Smooth muscle cell (in vitro differentiated cells): ENCODE measurements around the gene SHISA8. TPM values are rescaled to one million over a fixed set of nuclear protein-coding genes. Genes with fewer than 3 reads are reported as not detected.
A peak's percentile ranks its signal among the peaks of the same experiment; 100 is the strongest.
"Not testable (repeated sequence)": the region's sequence is repeated elsewhere in the genome, so short reads cannot be mapped to it uniquely, and the experiment has no call there.

Experiments
- DNase-seq: peaks from one replicate; lab custom pipeline; 2025; ENCODE audit not compliant: unreplicated experiment; lab: John Stamatoyannopoulos, UW
- H2AFZ ChIP-seq: fragments of 200-600 bp; sonication (generic); 2 replicates; pipeline ENCODE4 v1.6.0; 2016; ENCODE audit warnings: antibody characterized with exemption, low read depth, mild to moderate bottlenecking
- H3F3A ChIP-seq: fragments of 200-600 bp; sonication (generic); 2 replicates; pipeline ENCODE4 v1.6.0; 2017; ENCODE audit warnings: antibody characterized with exemption, low read depth
- H3K27ac ChIP-seq: fragments of 200-600 bp; sonication (generic); 2 replicates; pipeline ENCODE4 v1.5.1; 2016; ENCODE audit warnings: low read depth, mild to moderate bottlenecking
- H3K27me3 ChIP-seq: fragments of 200-600 bp; sonication (generic); 2 replicates; pipeline ENCODE4 v1.6.1; 2016; ENCODE audit warnings: low read depth, mild to moderate bottlenecking
- H3K36me3 ChIP-seq: fragments of 200-600 bp; sonication (generic); 2 replicates; pipeline ENCODE4 v1.5.1; 2016; ENCODE audit warnings: low read depth
- H3K4me1 ChIP-seq: fragments of 200-600 bp; sonication (generic); 2 replicates; pipeline ENCODE4 v1.5.1; 2016; ENCODE audit warnings: low read depth
- H3K4me2 ChIP-seq: fragments of 200-600 bp; sonication (generic); 2 replicates; pipeline ENCODE4 v1.6.0; 2016; ENCODE audit warnings: mild to moderate bottlenecking
- H3K4me3 ChIP-seq: fragments of 200-600 bp; sonication (generic); 2 replicates; pipeline ENCODE4 v1.5.1; 2016; ENCODE audit warnings: mild to moderate bottlenecking
- H3K79me2 ChIP-seq: fragments of 200-600 bp; sonication (generic); 2 replicates; pipeline ENCODE4 v1.6.0; 2016; ENCODE audit warnings: low read depth, mild to moderate bottlenecking
- H3K9ac ChIP-seq: fragments of 200-600 bp; sonication (generic); 2 replicates; pipeline ENCODE4 v1.6.0; 2016; ENCODE audit warnings: low read depth
- H3K9me3 ChIP-seq: fragments of 200-600 bp; sonication (generic); replicated peaks from 2 replicates; pipeline ENCODE4 v1.5.1; 2016; ENCODE audit warnings: low read depth
- H4K20me1 ChIP-seq: fragments of 200-600 bp; sonication (generic); 2 replicates; pipeline ENCODE4 v1.6.0; 2016; ENCODE audit warnings: low read depth
- CTCF ChIP-seq: fragments of 200-600 bp; sonication (generic); IDR thresholded peaks from 2 replicates; pipeline ENCODE4 v1.5.1; 2017; ENCODE audit warnings: borderline replicate concordance, mild to moderate bottlenecking, antibody characterized with exemption; ENCODE audit not compliant: insufficient read depth, poor library complexity, severe bottlenecking
- WGBS: methylation state at CpG from one replicate; pipeline ENCODE4 v1.1.7; 2016; ENCODE audit warnings: low lambda C conversion rate; 5-methylcytosine and 5-hydroxymethylcytosine counted together
- polyA plus RNA-seq: library from polyadenylated mRNA; unstranded; fragments of >200 nt; fragmentation: Nextera tagmentation; extraction: Ambion mirVana; gene quantifications from 2 replicates; pipeline ENCODE4 v1.2.1, GENCODE V29; 2016
- total RNA-seq: library from RNA; depleted of rRNA; stranded (reverse); fragments of >200 nt; gene quantifications from 2 replicates; pipeline ENCODE4 v1.2.3, GENCODE V29; 2014

SHISA8 gene
- total and polyA plus RNA-seq, 2 experiments from 2014 or later, result 0.11 TPM; not detected in 1

DNA sequence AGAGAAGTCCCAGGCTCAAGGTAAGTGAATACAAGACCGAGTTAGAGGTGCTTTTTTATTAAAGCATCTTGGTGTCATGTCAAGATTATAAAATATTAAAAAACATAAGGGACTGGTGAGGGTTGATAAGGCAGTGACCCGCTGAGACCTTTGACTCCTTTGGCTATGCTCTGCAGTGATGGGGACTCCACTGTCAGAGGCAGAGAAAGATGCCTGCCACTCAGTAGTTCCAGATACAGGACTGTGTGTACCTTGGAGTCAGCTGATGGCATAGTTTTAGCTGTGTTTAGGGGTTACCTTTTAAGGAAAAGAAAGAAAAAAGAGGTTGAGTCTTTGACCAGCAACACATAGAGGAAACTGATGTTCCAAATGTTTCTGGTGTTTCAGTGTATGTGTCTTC is 40.8 kb downstream of the SHISA8 start:
- Histone ChIP-seq H4K20me1 (peaks cover 78% of the 10 kb centered on the region), H3K4me3 (no peak overlapping the region), H3K79me2 (no peaks in the 10 kb centered on the region), H3K9me3 (no peaks in the 10 kb centered on the region), H3K27me3 (no peaks in the 10 kb centered on the region), H2AFZ (no peak overlapping the region), H3F3A (no peaks in the 10 kb centered on the region), H3K36me3 (peaks cover 17% of the 10 kb centered on the region), H3K4me1 (no peaks in the 10 kb centered on the region), H3K9ac (no peak overlapping the region), H3K27ac (no peak overlapping the region), H3K4me2 (no peak overlapping the region)
- no peak for DNase-seq
- WGBS, result 100% methylated on average over 2 of the region's 2 CpGs
- TF ChIP-seq CTCF, result no peak

DNA sequence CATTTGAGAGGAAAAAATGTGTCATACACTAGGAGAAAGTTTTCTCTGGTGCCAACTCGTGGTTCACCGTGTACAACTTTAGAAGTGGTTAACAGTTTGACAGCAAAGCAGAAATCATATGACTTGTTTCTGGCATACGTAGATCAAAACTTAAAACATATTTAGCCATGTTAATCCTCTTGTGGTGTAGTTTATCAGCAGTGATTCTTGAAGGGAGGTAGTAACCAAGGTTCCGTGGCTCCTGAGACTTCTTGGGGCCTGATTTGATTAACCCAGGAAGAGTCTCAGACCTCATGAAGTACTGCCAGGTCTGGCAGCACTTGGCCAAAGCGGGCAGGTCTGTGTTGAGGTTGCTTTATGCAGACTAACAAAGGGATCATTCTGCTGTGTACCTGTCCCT is 41.5 kb downstream of the SHISA8 start:
- Histone ChIP-seq H3F3A (no peaks in the 10 kb centered on the region), H3K27me3 (no peaks in the 10 kb centered on the region), H3K4me3 (no peak overlapping the region), H3K4me1 (no peaks in the 10 kb centered on the region), H3K4me2 (no peak overlapping the region), H2AFZ (no peak overlapping the region), H4K20me1 (peaks cover 78% of the 10 kb centered on the region), H3K36me3 (peaks cover 23% of the 10 kb centered on the region), H3K9ac (no peak overlapping the region), H3K9me3 (no peaks in the 10 kb centered on the region), H3K27ac (peak overlapping the region; percentile 11), H3K79me2 (peaks cover 5% of the 10 kb centered on the region)
- no peak for TF ChIP-seq CTCF
- WGBS, result 68% methylated on average over 5 of the region's 5 CpGs
- DNase-seq, result no peak

- Histone ChIP-seq H3K4me3 (no peak overlapping the region), H3K79me2 (peaks cover 20% of the 10 kb centered on the region), H3K9ac (no peak overlapping the region), H3K4me1 (no peaks in the 10 kb centered on the region), H3K27me3 (no peaks in the 10 kb centered on the region), H3K9me3 (no peaks in the 10 kb centered on the region), H3F3A (no peaks in the 10 kb centered on the region), H3K27ac (no peak overlapping the region), H3K4me2 (no peak overlapping the region), H3K36me3 (peaks cover 31% of the 10 kb centered on the region), H2AFZ (no peak overlapping the region), H4K20me1 (peaks cover 88% of the 10 kb centered on the region)
- DNase-seq, result no peak
- WGBS, result 98% methylated on average over 4 of the region's 4 CpGs
- no peak for TF ChIP-seq CTCF
These were observed 44.1 kb downstream of the SHISA8 start for GRCh38 chr22:41870786-41871185.

- H3K4me3 ChIP-seq, H3K4me2 ChIP-seq, H3K27me3 ChIP-seq: not testable (repeated sequence)
These were observed 44.8 kb downstream of the SHISA8 start for GRCh38 chr22:41870081-41870480.

More at GRCh38 chr22:41870081-41870480, 44.8 kb downstream of the SHISA8 start:
- WGBS, result 97% methylated on average over 1 of the region's 1 CpG
- not testable (repeated sequence) for H3K9ac ChIP-seq, H3K9me3 ChIP-seq, H3K27ac ChIP-seq, DNase-seq, H2AFZ ChIP-seq, H3K4me1 ChIP-seq, H3F3A ChIP-seq
- peaks cover 27% of the 10 kb centered on the region for H3K79me2 ChIP-seq
- H4K20me1 ChIP-seq, result peaks cover 88% of the 10 kb centered on the region
- peaks cover 31% of the 10 kb centered on the region for H3K36me3 ChIP-seq
